ENCODE results near the gene ADRA2B.

Gene ADRA2B

DNA sequence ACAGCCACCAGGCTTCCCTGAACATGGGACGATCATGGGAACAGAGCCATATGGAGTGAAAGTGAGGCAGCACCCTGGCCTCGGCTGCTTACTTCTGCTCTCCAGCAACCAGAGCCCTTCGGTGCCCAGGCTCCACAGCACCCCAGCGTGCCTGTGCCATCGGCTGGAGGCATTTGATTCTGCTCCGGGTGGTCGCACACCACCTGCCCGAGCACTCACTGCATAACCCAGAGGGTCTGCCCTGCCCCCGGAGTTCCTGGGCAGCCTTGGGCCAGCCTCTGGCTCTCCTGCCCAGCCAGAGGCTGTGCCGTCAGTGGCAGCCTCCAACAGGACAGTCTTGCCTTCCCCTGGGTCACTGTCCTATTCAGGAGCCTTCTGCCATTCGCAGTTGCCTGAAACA lies 18.1 kb upstream of the ADRA2B start:
- H3K4me3 ChIP-seq (ENCODE audit: low read depth, low read length): no peak overlapping the region
- no peak for DNase-seq (ENCODE audit: low read depth)
- TF ChIP-seq POLR2A (IDR thresholded peaks at IDR 0.05; ENCODE audit: extremely low read depth, insufficient read length) (no peak), MAX (IDR thresholded peaks at IDR 0.05; ENCODE audit: low read depth, low read length) (no peak), CTCF (IDR thresholded peaks at IDR 0.05; ENCODE audit: low read depth, low read length) (no peak), MYC (IDR thresholded peaks at IDR 0.05; ENCODE audit: low read depth, low read length) (no peak)

GRCh38 chr2:96131813-96132745 lies 15.7 kb upstream of the ADRA2B start:
- no peak for DNase-seq (ENCODE audit: low read depth)
- TF ChIP-seq MYC (IDR thresholded peaks at IDR 0.05; ENCODE audit: low read depth, low read length) (no peak), POLR2A (IDR thresholded peaks at IDR 0.05; ENCODE audit: extremely low read depth, insufficient read length) (no peak), CTCF (IDR thresholded peaks at IDR 0.05; ENCODE audit: low read depth, low read length) (no peak), MAX (IDR thresholded peaks at IDR 0.05; ENCODE audit: low read depth, low read length) (no peak)
- no peak overlapping the region for H3K4me3 ChIP-seq (ENCODE audit: low read depth, low read length)

DNA sequence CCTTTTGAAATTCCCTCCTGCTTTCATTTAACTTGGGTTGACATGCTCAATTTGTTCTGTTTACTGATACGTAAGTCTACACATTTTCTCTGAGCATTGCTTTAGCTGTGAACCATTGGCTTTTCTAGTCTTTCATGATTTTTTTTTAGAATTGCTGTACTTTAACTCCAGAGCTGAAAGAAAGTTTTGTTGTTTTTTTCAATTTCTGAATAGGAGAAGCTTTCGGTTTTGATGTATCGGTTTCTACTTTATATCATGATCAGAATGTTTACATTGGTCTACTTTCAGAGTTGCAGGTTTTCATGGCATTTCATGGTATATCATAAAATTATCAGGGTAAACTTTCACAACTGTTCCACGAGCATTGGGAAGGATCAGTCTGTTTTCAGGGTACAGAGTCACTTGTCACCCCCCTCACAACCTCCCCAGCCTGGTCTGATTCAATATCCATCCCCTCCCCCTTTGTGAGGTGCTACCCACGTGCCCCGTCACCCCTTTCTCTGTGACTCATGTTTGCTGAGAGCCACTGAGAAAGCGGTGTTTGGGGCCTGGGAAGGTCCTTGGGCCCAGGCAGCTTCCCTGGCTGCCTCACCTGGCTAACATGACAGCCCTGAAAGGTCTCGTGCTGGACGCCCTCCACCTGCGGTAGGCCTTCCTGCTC lies 14.9 kb upstream of the ADRA2B start:
- no peak for DNase-seq (ENCODE audit: low read depth)
- no peak overlapping the region for H3K4me3 ChIP-seq (ENCODE audit: low read depth, low read length)
- TF ChIP-seq MYC (IDR thresholded peaks at IDR 0.05; ENCODE audit: low read depth, low read length): no peak
- no peak for TF ChIP-seq CTCF (IDR thresholded peaks at IDR 0.05; ENCODE audit: low read depth, low read length)
- TF ChIP-seq MAX (IDR thresholded peaks at IDR 0.05; ENCODE audit: low read depth, low read length): no peak
- TF ChIP-seq POLR2A (IDR thresholded peaks at IDR 0.05; ENCODE audit: extremely low read depth, insufficient read length): no peak

DNA sequence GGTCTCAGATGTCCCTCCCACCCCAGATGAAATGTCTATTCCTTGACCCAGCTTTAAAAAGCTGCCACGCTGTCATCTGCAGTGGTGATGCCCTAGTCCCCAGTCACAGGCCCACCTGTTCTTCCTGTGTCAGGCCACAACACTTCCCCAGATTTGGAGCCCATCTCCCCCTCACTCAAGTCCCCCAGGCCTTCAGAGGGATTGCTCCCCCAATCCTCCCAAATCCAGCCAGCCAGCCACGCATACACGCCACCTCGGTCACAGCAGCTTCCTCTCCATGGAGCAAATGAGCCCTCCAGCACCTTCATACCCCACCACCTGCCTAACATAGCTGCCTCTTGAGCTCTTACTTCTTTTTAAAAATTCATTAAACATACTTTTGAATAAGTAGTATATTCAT lies 14.1 kb upstream of the ADRA2B start:
- TF ChIP-seq MAX (IDR thresholded peaks at IDR 0.05; ENCODE audit: low read depth, low read length): no peak
- DNase-seq (ENCODE audit: low read depth): no peak
- H3K4me3 ChIP-seq (ENCODE audit: low read depth, low read length): no peak overlapping the region

- no peak overlapping the region for H3K4me3 ChIP-seq (ENCODE audit: low read depth, low read length)
- TF ChIP-seq MAX (IDR thresholded peaks at IDR 0.05; ENCODE audit: low read depth, low read length) (no peak), MYC (IDR thresholded peaks at IDR 0.05; ENCODE audit: low read depth, low read length) (no peak), CTCF (IDR thresholded peaks at IDR 0.05; ENCODE audit: low read depth, low read length) (no peak), POLR2A (IDR thresholded peaks at IDR 0.05; ENCODE audit: extremely low read depth, insufficient read length) (no peak)
- DNase-seq (ENCODE audit: low read depth): no peak
Measured at GRCh38 chr2:96129528-96130120, 13.3 kb upstream of the ADRA2B start.

- H3K4me3 ChIP-seq (ENCODE audit: low read depth, low read length): no peak overlapping the region
- no peak for TF ChIP-seq CTCF (IDR thresholded peaks at IDR 0.05; ENCODE audit: low read depth, low read length)
- TF ChIP-seq MYC (IDR thresholded peaks at IDR 0.05; ENCODE audit: low read depth, low read length): no peak
- TF ChIP-seq POLR2A (IDR thresholded peaks at IDR 0.05; ENCODE audit: extremely low read depth, insufficient read length): no peak
- no peak for TF ChIP-seq MAX (IDR thresholded peaks at IDR 0.05; ENCODE audit: low read depth, low read length)
- no peak for DNase-seq (ENCODE audit: low read depth)
Measured at GRCh38 chr2:96128456-96128855, 12.1 kb upstream of the ADRA2B start.
